Astrocyte of the spinal cord (primary cell): Measurements from ENCODE around the gene SPATA2.

Source experiments
- DNase-seq: peaks from one replicate; pipeline ENCODE4 v3.0.0; 2011; ENCODE audit warnings: low read depth, low spot score
- H3K4me3 ChIP-seq: 2 replicates; pipeline ENCODE4 v1.5.1; 2011; ENCODE audit warnings: low read depth, mild to moderate bottlenecking, low read length, moderate library complexity
- CTCF ChIP-seq: IDR thresholded peaks from 2 replicates; pipeline ENCODE4 v1.5.1; 2012; ENCODE audit warnings: low read depth, mild to moderate bottlenecking, low read length, inconsistent platforms
- in situ Hi-C: cut with HindIII; loops from 2 replicates; pipeline ENCODE4 v1.10.0; 2017; ENCODE audit warnings: low sequenced_read_pairs

SPATA2 gene

GRCh38 chr20:49859011-49859410 is 56.3 kb downstream of the SPATA2 start:
- in situ Hi-C loops: no loop called here
- DNase-seq: no peak
- no peak overlapping the region for H3K4me3 ChIP-seq
- TF ChIP-seq CTCF: no peak

- in situ Hi-C loops: no loop called here
- DNase-seq: no peak
- no peak for TF ChIP-seq CTCF
- no peak overlapping the region for H3K4me3 ChIP-seq
These were observed 57.2 kb downstream of the SPATA2 start for GRCh38 chr20:49858076-49858585.

- H3K4me3 ChIP-seq: no peak overlapping the region
- no peak for DNase-seq
- in situ Hi-C loops: no loop called here
- no peak for TF ChIP-seq CTCF
These were observed 58.4 kb downstream of the SPATA2 start for GRCh38 chr20:49856904-49857303.

GRCh38 chr20:49854190-49854875 is 61.0 kb downstream of the SPATA2 start:
- no peak for DNase-seq
- in situ Hi-C loops: no loop called here
- H3K4me3 ChIP-seq: no peak overlapping the region
- no peak for TF ChIP-seq CTCF

- no peak for TF ChIP-seq CTCF
- DNase-seq: peak; percentile 72
- no peak overlapping the region for H3K4me3 ChIP-seq
- in situ Hi-C loops: no loop called here
These were observed 61.7 kb downstream of the SPATA2 start for GRCh38 chr20:49853640-49854039.
